NCI-H524 (cell line): ENCODE data around the gene TIAM1.

Experiments
- DNase-seq, 2 experiments: peaks; one replicate each; lab custom pipeline; 2025; lab: John Stamatoyannopoulos, UW

The TIAM1 gene

GRCh38 chr21:31352836-31353235 lies 8.8 kb upstream of the TIAM1 start:
- DNase-seq: no peak

GRCh38 chr21:31351960-31352359 lies 7.9 kb upstream of the TIAM1 start:
- no peak for DNase-seq

- no peak for DNase-seq
Observed at GRCh38 chr21:31351438-31351837, 7.4 kb upstream of the TIAM1 start.

- peak in 1 of 2 experiments; percentile 64 for DNase-seq
Observed at GRCh38 chr21:31349208-31349607, 5.1 kb upstream of the TIAM1 start.

- DNase-seq: no peak
Observed at GRCh38 chr21:31348188-31348587, 4.1 kb upstream of the TIAM1 start.

- DNase-seq: peak; percentile 8 to 39
Observed at GRCh38 chr21:31347435-31348032, 3.5 kb upstream of the TIAM1 start.

GRCh38 chr21:31346256-31346821 lies 2.3 kb upstream of the TIAM1 start:
- DNase-seq: no peak

GRCh38 chr21:31345136-31345535 lies 1.1 kb upstream of the TIAM1 start:
- no peak for DNase-seq

- no peak for DNase-seq
Observed at GRCh38 chr21:31343030-31343510, 991 bp downstream of the TIAM1 start.

- DNase-seq: no peak
Observed at GRCh38 chr21:31342348-31342747, 1.7 kb downstream of the TIAM1 start.

- DNase-seq: no peak
Observed at GRCh38 chr21:31340942-31341487, 3.0 kb downstream of the TIAM1 start.

GRCh38 chr21:31340514-31340913 lies 3.5 kb downstream of the TIAM1 start:
- no peak for DNase-seq

GRCh38 chr21:31339721-31340120 lies 4.3 kb downstream of the TIAM1 start:
- DNase-seq: no peak

GRCh38 chr21:31338908-31339368 lies 5.1 kb downstream of the TIAM1 start:
- no peak for DNase-seq

- no peak for DNase-seq
Observed at GRCh38 chr21:31337996-31338907, 5.8 kb downstream of the TIAM1 start.

- no peak for DNase-seq
Observed at GRCh38 chr21:31337086-31337485, 7.0 kb downstream of the TIAM1 start.

- DNase-seq: no peak
Observed at GRCh38 chr21:31336739-31337040, 7.4 kb downstream of the TIAM1 start.

- DNase-seq: no peak
Observed at GRCh38 chr21:31335957-31336738, 7.9 kb downstream of the TIAM1 start.

GRCh38 chr21:31334648-31335121 lies 9.4 kb downstream of the TIAM1 start:
- DNase-seq: peak in 1 of 2 experiments; percentile 3

- no peak for DNase-seq
Observed at GRCh38 chr21:31332525-31332924, 11.5 kb downstream of the TIAM1 start.

GRCh38 chr21:31331231-31331630 lies 12.8 kb downstream of the TIAM1 start:
- no peak for DNase-seq

GRCh38 chr21:31330144-31330483 lies 13.9 kb downstream of the TIAM1 start:
- DNase-seq: no peak
